K562 (cell line): ENCODE results near the gene CHDH. TPM values are rescaled to one million over a fixed set of nuclear protein-coding genes. Genes with fewer than 3 reads are reported as not detected.

Experiments used
- ATAC-seq: fragments of 200-7000 bp; cut with Tn5 transposase; 3 replicates; pipeline ENCODE4 v1.9.1; 2020; ENCODE audit warnings: moderate library complexity
- BruUV-seq: library from RNA; stranded (reverse); fragments of 400-500 nt; replicated peaks from 2 replicates; lab custom pipeline; 2021; lab: Mats Ljungman, UMichigan
- CTCF ChIA-PET: fragments of 300-600 bp; formaldehyde crosslinking; extraction: SDS; loops from one replicate; lab custom pipeline; 2021; ENCODE audit warnings: low intra/inter-chr PET ratio; lab: Yijun Ruan, JAX
- POLR2A ChIA-PET: fragments of 300-600, 350-650 bp; sonication (Branson Sonifier 250); formaldehyde crosslinking; extraction: SDS; loops from one replicate; lab custom pipeline; 2021; ENCODE audit warnings: antibody characterized with exemption, inconsistent platforms; lab: Yijun Ruan, JAX
- DNase-seq, 4 experiments: peaks; one replicate each; pipeline versions ENCODE4 v3.0.0 to v3.0.0-alpha.2; 2011 to 2018; ENCODE audit warnings: low spot score in 3 of 4, mixed read lengths in 3 of 4; ENCODE audit errors: extremely low read depth in 1 of 4
- FAIRE-seq: peaks from 2 replicates; lab custom pipeline; 2011; peaks lifted over from hg19 to GRCh38; lab: Jason Lieb, UNC
- H2AFZ ChIP-seq: 2 replicates; pipeline ENCODE4 v1.6.0; 2011; ENCODE audit warnings: low read depth, low read length, control low read depth, inconsistent platforms
- H3K27ac ChIP-seq: fragments of 200-600 bp; 3 replicates; pipeline ENCODE4 v1.8.0; 2011; ENCODE audit warnings: low read depth, mild to moderate bottlenecking, control low read depth, inconsistent platforms, low read length, moderate library complexity, mixed read lengths; ENCODE audit errors: extremely low read depth
- H3K27me3 ChIP-seq, 2 experiments: fragments of 300-600 bp in 1 of 2; 2 replicates in 1 of 2; 3 replicates in 1 of 2; pipeline versions ENCODE4 v1.6.0 to v1.8.0; 2011; ENCODE audit warnings: inconsistent platforms in 2 of 2, low read length in 2 of 2, mild to moderate bottlenecking in 1 of 2, mixed read lengths in 1 of 2, moderate library complexity in 1 of 2; ENCODE audit not compliant: control insufficient read depth in 2 of 2, insufficient read depth in 2 of 2
- H3K36me3 ChIP-seq: fragments of 300-600 bp; 3 replicates; pipeline ENCODE4 v1.8.0; 2011; ENCODE audit warnings: mild to moderate bottlenecking, low read length, inconsistent platforms; ENCODE audit not compliant: control insufficient read depth, insufficient read depth
- H3K4me1 ChIP-seq, 2 experiments: fragments of 200-600 bp in 1 of 2; replicated peaks in 1 of 2; 2 replicates in 1 of 2; 3 replicates in 1 of 2; pipeline versions ENCODE4 v1.5.1 to v1.8.0; 2011; ENCODE audit warnings: inconsistent platforms in 2 of 2, low read length in 2 of 2, mild to moderate bottlenecking in 1 of 2, mixed read lengths in 1 of 2, moderate library complexity in 1 of 2; ENCODE audit not compliant: control insufficient read depth in 2 of 2, insufficient read depth in 2 of 2
- H3K4me2 ChIP-seq: 2 replicates; pipeline ENCODE4 v1.6.1; 2011; ENCODE audit warnings: low read length, control low read depth, inconsistent platforms, mixed read lengths; ENCODE audit not compliant: insufficient read depth
- H3K4me3 ChIP-seq: fragments of 200-600 bp; sonication (generic), shearing (Covaris generic); 2 replicates; pipeline ENCODE4 v1.5.1; 2016; ENCODE audit warnings: control low read depth, inconsistent platforms
- H3K79me2 ChIP-seq: fragments of 200-600 bp; 3 replicates; pipeline ENCODE4 v1.8.0; 2011; ENCODE audit warnings: low read length, inconsistent platforms; ENCODE audit not compliant: control insufficient read depth, insufficient read depth
- H3K9ac ChIP-seq, 2 experiments: 2 replicates each; pipeline versions ENCODE4 v1.6.0 to v1.6.1; 2011; ENCODE audit warnings: low read depth in 2 of 2, low read length in 2 of 2, control low read depth in 1 of 2, inconsistent platforms in 1 of 2, mild to moderate bottlenecking in 1 of 2, mixed read lengths in 1 of 2; ENCODE audit not compliant: insufficient read depth in 1 of 2
- H3K9me1 ChIP-seq: one replicate; pipeline ENCODE4 v1.6.0; 2011; ENCODE audit warnings: inconsistent platforms, mild to moderate bottlenecking, low read length, moderate library complexity; ENCODE audit not compliant: control insufficient read depth, insufficient read depth
- H3K9me3 ChIP-seq: replicated peaks from 2 replicates; pipeline ENCODE4 v1.5.1; 2011; ENCODE audit warnings: low read depth, low read length, inconsistent platforms; ENCODE audit not compliant: control insufficient read depth, insufficient read depth
- H4K20me1 ChIP-seq: replicated peaks from 2 replicates; pipeline ENCODE4 v1.6.1; 2011; ENCODE audit warnings: low read length, inconsistent platforms, mixed read lengths; ENCODE audit not compliant: control insufficient read depth, insufficient read depth
- BMI1 ChIP-seq: fragments of 150-350 bp; IDR thresholded peaks from 2 replicates; pipeline ENCODE4 v1.6.1; 2014; ENCODE audit warnings: low read length
- CEBPB ChIP-seq: fragments of 450-650 bp; IDR thresholded peaks from 2 replicates; pipeline ENCODE4 v1.6.1; 2016; ENCODE audit warnings: missing genetic modification characterization, missing compliant biosample characterization
- CXXC5 ChIP-seq: fragments of 250-450 bp; sonication (Bioruptor Pico); IDR thresholded peaks from 2 replicates; pipeline ENCODE4 v1.8.0; 2022; ENCODE audit warnings: inconsistent platforms, mild to moderate bottlenecking, moderate library complexity
- NFATC3 ChIP-seq: fragments of 450-650 bp; IDR thresholded peaks from 2 replicates; pipeline ENCODE4 v1.6.1; 2017; ENCODE audit warnings: mild to moderate bottlenecking
- PHTF2 ChIP-seq: fragments of 250-450 bp; sonication (Bioruptor Pico); IDR thresholded peaks from 2 replicates; pipeline ENCODE4 v1.5.0; 2021; ENCODE audit warnings: mild to moderate bottlenecking
- SMARCA5 ChIP-seq: fragments of 450-650 bp; IDR thresholded peaks from 2 replicates; pipeline ENCODE4 v1.6.1; 2016
- WGBS: fragments of 100-300 bp; shearing (Covaris generic); methylation state at CpG from one replicate; pipeline ENCODE4 v1.1.6; 2016; ENCODE audit warnings: low coverage, mixed read lengths; ENCODE audit not compliant: insufficient coverage; ENCODE audit errors: missing lambda C conversion rate; 5-methylcytosine and 5-hydroxymethylcytosine counted together
- in situ Hi-C: fragments of 300-500 bp; cut with MboI; formaldehyde crosslinking; loops from 4 replicates; pipeline ENCODE4 v1.15.0; 2018; ENCODE audit warnings: inconsistent platforms, mixed read lengths
- intact Hi-C: fragments of 100-400 bp; cut with micrococcal nuclease; formaldehyde crosslinking; loops from 2 replicates; pipeline ENCODE4 v1.14.2; 2022
- polyA plus RNA-seq, 8 experiments: library from polyadenylated mRNA; depleted of rRNA in 4 of 8; stranded (reverse) in 5 of 8; unstranded in 3 of 8; fragments of >200 nt; fragmentation: Nextera tagmentation in 2 of 8; fragmentation: Illumina TruSeq in 1 of 8; extraction: Ambion mirVana in 2 of 8; extraction: Trizol in 1 of 8; gene quantifications; 2 replicates each; pipeline versions ENCODE4 v1.2.1 to v1.2.3, GENCODE V29; 2011 to 2014; ENCODE audit warnings: inconsistent platforms in 1 of 8, missing spikeins in 1 of 8
- total RNA-seq, 7 experiments: library from RNA; depleted of rRNA in 6 of 7; stranded (reverse); fragments of >200 nt in 6 of 7; fragmentation: Illumina TruSeq in 2 of 7; extraction: Trizol in 2 of 7; gene quantifications; 2 replicates each; pipeline versions ENCODE4 v1.2.1 to v1.2.3, GENCODE V29; 2011 to 2021; ENCODE audit warnings: low replicate concordance in 1 of 7
- TF ChIP-seq, protein P1 (sequence below): fragments of 250-450 bp; sonication (Bioruptor Pico); IDR thresholded peaks from 2 replicates; pipeline ENCODE4 v1.8.0; 2022; ENCODE audit warnings: moderate library complexity, mild to moderate bottlenecking, inconsistent platforms
- TF ChIP-seq, protein P2 (sequence below), 2 experiments: IDR thresholded peaks; 2 replicates each; pipeline ENCODE4 v1.6.1; 2011; ENCODE audit warnings: borderline replicate concordance in 1 of 2, control low read depth in 1 of 2, low read depth in 1 of 2, low read length in 1 of 2, mild to moderate bottlenecking in 1 of 2, mixed read lengths in 1 of 2, moderate library complexity in 1 of 2; ENCODE audit not compliant: insufficient read depth in 1 of 2, insufficient read length in 1 of 2, poor library complexity in 1 of 2, severe bottlenecking in 1 of 2; ENCODE audit errors: extremely low read depth in 1 of 2
- TF ChIP-seq, protein P3 (sequence below): fragments of 450-650 bp; conservative IDR thresholded peaks from 2 replicates; pipeline ENCODE4 v1.6.1; 2016; ENCODE audit warnings: missing genetic modification characterization, low read depth, mild to moderate bottlenecking, missing compliant biosample characterization, moderate library complexity
- TF ChIP-seq, protein P4 (sequence below), 3 experiments: IDR thresholded peaks in 2 of 3; conservative IDR thresholded peaks in 1 of 3; 2 replicates each; pipeline ENCODE4 v1.5.1; 2011 to 2012; ENCODE audit warnings: low read length in 3 of 3, mild to moderate bottlenecking in 3 of 3, control low read depth in 2 of 3, improper control_type of control experiment in 1 of 3, inconsistent platforms in 1 of 3, low read depth in 1 of 3, mixed read lengths in 1 of 3, moderate library complexity in 1 of 3; ENCODE audit not compliant: insufficient read depth in 2 of 3
- TF ChIP-seq, protein P5 (sequence below), 2 experiments: IDR thresholded peaks; 2 replicates each; pipeline ENCODE4 v1.6.1; 2012; ENCODE audit warnings: improper control_type of control experiment in 2 of 2, low read depth in 2 of 2, low read length in 2 of 2, borderline replicate concordance in 1 of 2

CHDH gene
- total and polyA plus RNA-seq, 9 of the 15 experiments (the other 6 are each of a cell fraction or from before 2014, with no cell fraction given): 0.06 to 1.9 (median 0.46) TPM

DNA sequence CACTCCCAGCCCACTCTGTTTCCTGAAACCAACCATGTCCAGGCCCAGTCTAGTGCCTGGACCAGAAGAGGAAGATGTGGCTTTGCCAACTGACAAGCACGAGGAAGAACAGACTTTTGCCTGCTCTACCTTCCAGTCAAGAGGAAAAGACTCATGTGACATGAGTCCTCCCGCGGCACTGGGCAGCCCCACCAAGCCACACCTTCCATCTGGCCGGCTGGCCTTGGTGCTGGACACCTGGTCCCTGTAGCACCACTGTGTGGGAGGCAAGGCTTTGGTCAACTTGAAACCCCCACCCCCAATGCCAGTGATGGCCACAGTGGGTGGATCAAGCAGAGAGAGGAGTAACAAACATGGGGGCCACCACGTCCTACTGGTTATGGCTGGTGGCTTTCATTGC lies 12.5 kb downstream of the CHDH start (continued):
- TF ChIP-seq CXXC5 (CRISPR knock-in tag) (no peak), NFATC3 (no peak), PHTF2 (CRISPR knock-in tag) (no peak), SMARCA5 (no peak), BMI1 (no peak)
- TF ChIP-seq, protein P1, sequence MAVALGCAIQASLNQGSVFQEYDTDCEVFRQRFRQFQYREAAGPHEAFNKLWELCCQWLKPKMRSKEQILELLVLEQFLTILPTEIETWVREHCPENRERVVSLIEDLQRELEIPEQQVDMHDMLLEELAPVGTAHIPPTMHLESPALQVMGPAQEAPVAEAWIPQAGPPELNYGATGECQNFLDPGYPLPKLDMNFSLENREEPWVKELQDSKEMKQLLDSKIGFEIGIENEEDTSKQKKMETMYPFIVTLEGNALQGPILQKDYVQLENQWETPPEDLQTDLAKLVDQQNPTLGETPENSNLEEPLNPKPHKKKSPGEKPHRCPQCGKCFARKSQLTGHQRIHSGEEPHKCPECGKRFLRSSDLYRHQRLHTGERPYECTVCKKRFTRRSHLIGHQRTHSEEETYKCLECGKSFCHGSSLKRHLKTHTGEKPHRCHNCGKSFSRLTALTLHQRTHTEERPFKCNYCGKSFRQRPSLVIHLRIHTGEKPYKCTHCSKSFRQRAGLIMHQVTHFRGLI: no peak
- TF ChIP-seq, protein P2, sequence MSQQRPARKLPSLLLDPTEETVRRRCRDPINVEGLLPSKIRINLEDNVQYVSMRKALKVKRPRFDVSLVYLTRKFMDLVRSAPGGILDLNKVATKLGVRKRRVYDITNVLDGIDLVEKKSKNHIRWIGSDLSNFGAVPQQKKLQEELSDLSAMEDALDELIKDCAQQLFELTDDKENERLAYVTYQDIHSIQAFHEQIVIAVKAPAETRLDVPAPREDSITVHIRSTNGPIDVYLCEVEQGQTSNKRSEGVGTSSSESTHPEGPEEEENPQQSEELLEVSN (IDR thresholded peaks at IDR 0.05; ENCODE audit: borderline replicate concordance in 1 of 2, extremely low read depth in 1 of 2, insufficient read depth in 1 of 2, insufficient read length in 1 of 2, low read depth in 1 of 2, low read length in 1 of 2, poor library complexity in 1 of 2, severe bottlenecking in 1 of 2): no peak
- TF ChIP-seq, all 486 proteins: peak for 0

DNA sequence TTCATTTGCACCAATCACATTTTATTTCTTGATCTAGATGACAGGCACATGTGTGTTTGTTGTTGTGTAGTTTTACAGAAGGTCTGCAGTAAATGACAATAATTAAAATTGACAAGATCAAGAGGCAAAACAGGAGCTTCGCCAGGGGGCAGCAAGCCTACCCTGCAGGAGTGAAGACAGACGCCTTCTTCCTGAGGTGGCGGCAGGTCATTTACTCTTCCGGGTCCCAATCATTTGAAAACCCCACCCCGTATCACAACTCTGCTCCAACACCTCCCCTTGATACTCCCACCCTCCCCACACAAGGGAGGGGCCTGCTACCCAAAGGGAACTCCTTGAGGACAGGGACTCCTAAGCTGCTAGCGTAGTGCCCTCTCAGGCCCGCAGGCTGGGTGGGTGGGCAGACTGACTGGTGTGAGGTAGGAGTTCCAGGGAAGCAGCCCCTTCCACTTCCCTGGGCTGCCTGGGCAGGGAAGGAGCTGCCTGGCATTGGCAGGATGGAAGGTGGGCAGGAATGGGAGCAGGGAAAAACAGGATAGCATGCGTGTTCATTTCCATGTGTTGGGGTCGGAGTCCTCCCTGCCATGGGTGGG lies 13.1 kb downstream of the CHDH start:
- no peak overlapping the region for H2AFZ ChIP-seq
- no peak overlapping the region for H3K4me3 ChIP-seq
- no peaks in the 10 kb centered on the region for H3K79me2 ChIP-seq
- ChIA-PET CTCF (no interaction called here), POLR2A (no interaction called here)
- no peaks in the 10 kb centered on the region for H3K9me1 ChIP-seq
- no peaks in the 10 kb centered on the region for H3K9me3 ChIP-seq
- H3K9ac ChIP-seq: no peak overlapping the region
- in situ Hi-C loops (no loop called here), intact Hi-C loops (no loop called here)
- DNase-seq: peak in 2 of 4 experiments; percentile 19 to 21
- ATAC-seq: peak; percentile 48; the same call in 2 of the 3 replicates
- H4K20me1 ChIP-seq: no peaks in the 10 kb centered on the region
- H3K27ac ChIP-seq: no peak overlapping the region
- FAIRE-seq: no peak
- no peak for TF ChIP-seq CEBPB (tag)
- TF ChIP-seq, protein P3, sequence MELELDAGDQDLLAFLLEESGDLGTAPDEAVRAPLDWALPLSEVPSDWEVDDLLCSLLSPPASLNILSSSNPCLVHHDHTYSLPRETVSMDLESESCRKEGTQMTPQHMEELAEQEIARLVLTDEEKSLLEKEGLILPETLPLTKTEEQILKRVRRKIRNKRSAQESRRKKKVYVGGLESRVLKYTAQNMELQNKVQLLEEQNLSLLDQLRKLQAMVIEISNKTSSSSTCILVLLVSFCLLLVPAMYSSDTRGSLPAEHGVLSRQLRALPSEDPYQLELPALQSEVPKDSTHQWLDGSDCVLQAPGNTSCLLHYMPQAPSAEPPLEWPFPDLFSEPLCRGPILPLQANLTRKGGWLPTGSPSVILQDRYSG (tag): no peak
- TF ChIP-seq, protein P4, sequence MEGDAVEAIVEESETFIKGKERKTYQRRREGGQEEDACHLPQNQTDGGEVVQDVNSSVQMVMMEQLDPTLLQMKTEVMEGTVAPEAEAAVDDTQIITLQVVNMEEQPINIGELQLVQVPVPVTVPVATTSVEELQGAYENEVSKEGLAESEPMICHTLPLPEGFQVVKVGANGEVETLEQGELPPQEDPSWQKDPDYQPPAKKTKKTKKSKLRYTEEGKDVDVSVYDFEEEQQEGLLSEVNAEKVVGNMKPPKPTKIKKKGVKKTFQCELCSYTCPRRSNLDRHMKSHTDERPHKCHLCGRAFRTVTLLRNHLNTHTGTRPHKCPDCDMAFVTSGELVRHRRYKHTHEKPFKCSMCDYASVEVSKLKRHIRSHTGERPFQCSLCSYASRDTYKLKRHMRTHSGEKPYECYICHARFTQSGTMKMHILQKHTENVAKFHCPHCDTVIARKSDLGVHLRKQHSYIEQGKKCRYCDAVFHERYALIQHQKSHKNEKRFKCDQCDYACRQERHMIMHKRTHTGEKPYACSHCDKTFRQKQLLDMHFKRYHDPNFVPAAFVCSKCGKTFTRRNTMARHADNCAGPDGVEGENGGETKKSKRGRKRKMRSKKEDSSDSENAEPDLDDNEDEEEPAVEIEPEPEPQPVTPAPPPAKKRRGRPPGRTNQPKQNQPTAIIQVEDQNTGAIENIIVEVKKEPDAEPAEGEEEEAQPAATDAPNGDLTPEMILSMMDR (IDR thresholded peaks at IDR 0.05 in 2 of 3, conservative IDR thresholded peaks at IDR 0.05 in 1 of 3; ENCODE audit: insufficient read depth in 2 of 3, low read depth in 1 of 3, low read length in 3 of 3): peak; percentile 10 to 34 (median 34); a peak in 2 of 6 replicates
- TF ChIP-seq, protein P5, sequence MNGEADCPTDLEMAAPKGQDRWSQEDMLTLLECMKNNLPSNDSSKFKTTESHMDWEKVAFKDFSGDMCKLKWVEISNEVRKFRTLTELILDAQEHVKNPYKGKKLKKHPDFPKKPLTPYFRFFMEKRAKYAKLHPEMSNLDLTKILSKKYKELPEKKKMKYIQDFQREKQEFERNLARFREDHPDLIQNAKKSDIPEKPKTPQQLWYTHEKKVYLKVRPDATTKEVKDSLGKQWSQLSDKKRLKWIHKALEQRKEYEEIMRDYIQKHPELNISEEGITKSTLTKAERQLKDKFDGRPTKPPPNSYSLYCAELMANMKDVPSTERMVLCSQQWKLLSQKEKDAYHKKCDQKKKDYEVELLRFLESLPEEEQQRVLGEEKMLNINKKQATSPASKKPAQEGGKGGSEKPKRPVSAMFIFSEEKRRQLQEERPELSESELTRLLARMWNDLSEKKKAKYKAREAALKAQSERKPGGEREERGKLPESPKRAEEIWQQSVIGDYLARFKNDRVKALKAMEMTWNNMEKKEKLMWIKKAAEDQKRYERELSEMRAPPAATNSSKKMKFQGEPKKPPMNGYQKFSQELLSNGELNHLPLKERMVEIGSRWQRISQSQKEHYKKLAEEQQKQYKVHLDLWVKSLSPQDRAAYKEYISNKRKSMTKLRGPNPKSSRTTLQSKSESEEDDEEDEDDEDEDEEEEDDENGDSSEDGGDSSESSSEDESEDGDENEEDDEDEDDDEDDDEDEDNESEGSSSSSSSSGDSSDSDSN (IDR thresholded peaks at IDR 0.05; ENCODE audit: borderline replicate concordance in 1 of 2, low read depth in 2 of 2, low read length in 2 of 2): no peak
- H3K27me3 ChIP-seq: no peaks in the 10 kb centered on the region; a peak in 1 of 5 replicates
- no peak overlapping the region for H3K4me2 ChIP-seq
- no peaks in the 10 kb centered on the region for H3K36me3 ChIP-seq
- H3K4me1 ChIP-seq: no peaks in the 10 kb centered on the region
- BruUV-seq: no TSS peak
- 32% methylated on average over 9 of the region's 9 CpGs for WGBS
